ENCODE data around the gene AKAP13.

AKAP13 gene

GRCh38 chr15:85681386-85681785 is 301.0 kb downstream of the AKAP13 start:
- no peak overlapping the region for H3K4me3 ChIP-seq (ENCODE audit: low read depth, low read length)
- in situ Hi-C loops (cut with HindIII; ENCODE audit: low sequenced_read_pairs): no loop called here
- TF ChIP-seq CTCF (IDR thresholded peaks at IDR 0.05; ENCODE audit: low read depth, low read length): no peak
- DNase-seq (ENCODE audit: low read depth, low spot score): no peak

GRCh38 chr15:85684174-85684710 is 303.8 kb downstream of the AKAP13 start:
- TF ChIP-seq CTCF (IDR thresholded peaks at IDR 0.05; ENCODE audit: low read depth, low read length): no peak
- in situ Hi-C loops (cut with HindIII; ENCODE audit: low sequenced_read_pairs): no loop called here
- no peak for DNase-seq (ENCODE audit: low read depth, low spot score)
- no peak overlapping the region for H3K4me3 ChIP-seq (ENCODE audit: low read depth, low read length)

GRCh38 chr15:85685356-85685755 is 305.0 kb downstream of the AKAP13 start:
- no peak for DNase-seq (ENCODE audit: low read depth, low spot score)
- no peak overlapping the region for H3K4me3 ChIP-seq (ENCODE audit: low read depth, low read length)
- in situ Hi-C loops (cut with HindIII; ENCODE audit: low sequenced_read_pairs): no loop called here
- no peak for TF ChIP-seq CTCF (IDR thresholded peaks at IDR 0.05; ENCODE audit: low read depth, low read length)

- no peak overlapping the region for H3K4me3 ChIP-seq (ENCODE audit: low read depth, low read length)
- in situ Hi-C loops (cut with HindIII; ENCODE audit: low sequenced_read_pairs): no loop called here
- TF ChIP-seq CTCF (IDR thresholded peaks at IDR 0.05; ENCODE audit: low read depth, low read length): no peak
- DNase-seq (ENCODE audit: low read depth, low spot score): no peak
Measured at GRCh38 chr15:85687329-85687728, 306.9 kb downstream of the AKAP13 start.

GRCh38 chr15:85688711-85689110 is 308.3 kb downstream of the AKAP13 start:
- in situ Hi-C loops (cut with HindIII; ENCODE audit: low sequenced_read_pairs): no loop called here
- no peak for TF ChIP-seq CTCF (IDR thresholded peaks at IDR 0.05; ENCODE audit: low read depth, low read length)
- no peak overlapping the region for H3K4me3 ChIP-seq (ENCODE audit: low read depth, low read length)
- no peak for DNase-seq (ENCODE audit: low read depth, low spot score)

- DNase-seq (ENCODE audit: low read depth, low spot score): peak; percentile 71
- TF ChIP-seq CTCF (IDR thresholded peaks at IDR 0.05; ENCODE audit: low read depth, low read length): no peak
- peak overlapping the region; percentile 14 for H3K4me3 ChIP-seq (ENCODE audit: low read depth, low read length)
- in situ Hi-C loops (cut with HindIII; ENCODE audit: low sequenced_read_pairs): no loop called here
Measured at GRCh38 chr15:85689729-85690128, 309.3 kb downstream of the AKAP13 start.
